OCI-LY1 (cell line): ENCODE measurements around the gene DHRS9.

Experiments
- CTCF ChIP-seq: fragments of 200-600 bp; sonication (generic), shearing (Covaris generic); IDR thresholded peaks from 2 replicates; pipeline ENCODE4 v1.5.1; 2017; ENCODE audit warnings: mild to moderate bottlenecking, antibody characterized with exemption, low read length, moderate library complexity, mixed read lengths
- EZH2 ChIP-seq: fragments of 200-600 bp; sonication (generic), shearing (Covaris generic); IDR thresholded peaks from 2 replicates; pipeline ENCODE4 v1.8.0; 2017; ENCODE audit warnings: borderline replicate concordance, mixed run types, mild to moderate bottlenecking, antibody characterized with exemption, low read length, moderate library complexity, mixed read lengths

- no peak for TF ChIP-seq CTCF
- TF ChIP-seq EZH2, result no peak
These were observed 67.6 kb downstream of the DHRS9 start for GRCh38 chr2:169136885-169137534.
